T-helper 2 cell (primary cell): Measurements from ENCODE around the gene SEC23IP.
A peak's percentile ranks its signal among the peaks of the same experiment; 100 is the strongest.

Experiments used
- DNase-seq, 5 experiments: peaks; one replicate each; pipeline versions ENCODE4 v3.0.0 to v3.0.0-alpha.2; 2012 to 2022

Gene SEC23IP

DNA sequence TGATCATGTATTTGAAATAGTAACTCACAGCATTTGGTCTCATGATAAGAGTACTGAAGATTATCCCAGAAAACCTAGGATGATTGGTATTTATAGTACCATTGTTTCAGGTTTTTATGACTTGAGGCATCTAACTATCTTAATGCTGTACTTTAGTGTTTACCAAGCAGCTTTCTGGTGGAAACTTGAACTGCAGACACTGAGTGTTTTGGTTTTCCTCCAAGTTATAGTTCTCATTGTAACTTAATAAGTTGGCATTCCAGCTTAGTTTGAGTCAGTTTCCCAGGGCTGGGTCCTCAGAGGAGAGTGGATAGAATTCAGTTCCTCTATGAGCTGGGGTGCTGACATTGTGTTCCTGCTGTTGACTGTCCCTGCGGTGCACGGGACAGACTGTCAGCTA, 50.4 kb downstream of the SEC23IP start:
- no peak for DNase-seq

DNA sequence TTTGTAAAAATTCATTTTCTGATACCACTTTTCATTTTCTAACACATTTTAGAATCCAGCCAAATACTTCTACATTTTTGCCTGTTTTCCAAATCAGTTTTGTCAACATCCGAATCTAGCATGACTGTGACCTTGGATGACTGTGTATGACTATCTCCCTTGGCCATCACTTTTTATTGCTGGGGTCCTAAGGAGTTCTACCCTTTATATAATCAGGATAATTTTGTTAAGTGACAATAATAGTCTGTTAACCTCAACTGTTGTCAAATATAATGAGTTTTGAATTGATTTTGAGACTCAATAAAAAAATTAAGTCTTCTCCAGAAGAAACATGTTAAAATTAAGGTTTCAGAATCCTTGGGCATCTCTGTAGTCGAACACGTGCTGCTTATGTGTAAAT, 53.3 kb downstream of the SEC23IP start:
- DNase-seq, result no peak

DNA sequence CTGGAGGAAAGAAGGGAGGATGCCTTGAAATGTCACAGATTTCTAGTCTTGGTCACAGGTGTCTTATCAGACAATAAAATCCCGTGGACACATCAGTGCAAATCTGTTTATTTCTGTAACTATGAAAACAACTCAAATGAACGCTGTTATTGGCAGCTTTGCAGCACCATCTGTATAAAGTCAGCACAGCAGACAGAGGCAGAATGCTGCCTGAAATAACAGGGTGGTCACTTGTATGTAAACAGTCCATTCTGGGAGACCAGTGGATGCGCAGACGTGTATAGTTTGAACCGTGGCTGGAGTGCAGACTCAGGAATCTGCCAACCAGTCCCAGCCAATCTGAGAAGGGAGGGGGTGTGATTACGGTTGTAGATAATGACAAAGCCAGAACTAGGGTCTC, 54.8 kb downstream of the SEC23IP start:
- DNase-seq, result no peak

DNA sequence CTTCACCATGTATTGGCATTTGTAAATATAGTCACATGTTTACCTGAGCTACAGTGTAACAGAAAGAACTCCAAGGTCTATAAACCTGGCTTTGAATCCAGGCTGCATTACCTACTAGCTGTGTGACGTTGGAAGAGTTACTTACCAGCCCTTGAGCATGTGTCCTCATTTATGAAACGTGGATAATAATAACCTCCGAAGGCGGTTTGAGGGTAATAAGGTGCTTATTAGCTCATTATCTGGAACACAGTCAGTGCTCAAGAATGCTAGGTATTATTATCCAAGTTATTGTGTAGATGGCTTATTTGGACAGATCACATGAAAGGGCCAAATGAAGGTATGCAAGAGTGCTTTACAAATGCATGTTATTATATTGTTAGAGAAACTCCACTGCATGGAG, 64.9 kb downstream of the SEC23IP start:
- no peak for DNase-seq

DNA sequence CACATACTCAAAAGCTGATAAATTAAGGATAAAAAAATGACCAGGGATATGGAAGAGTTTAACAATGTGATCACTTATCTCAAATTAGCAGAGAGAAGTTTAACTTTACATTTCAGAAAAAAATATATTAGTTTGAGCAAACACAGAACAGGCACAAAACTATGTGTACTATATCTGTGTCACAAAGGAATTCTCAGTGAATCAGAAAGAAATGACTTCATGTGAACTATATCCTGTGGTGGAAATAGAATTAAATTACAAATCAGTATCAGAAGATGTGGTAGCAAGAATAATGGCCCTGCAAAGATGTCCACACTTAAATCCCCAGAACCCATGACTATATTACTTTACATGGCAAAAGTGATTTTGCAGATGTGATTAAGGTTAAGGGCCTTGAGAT, 70.3 kb downstream of the SEC23IP start:
- DNase-seq, result no peak

DNA sequence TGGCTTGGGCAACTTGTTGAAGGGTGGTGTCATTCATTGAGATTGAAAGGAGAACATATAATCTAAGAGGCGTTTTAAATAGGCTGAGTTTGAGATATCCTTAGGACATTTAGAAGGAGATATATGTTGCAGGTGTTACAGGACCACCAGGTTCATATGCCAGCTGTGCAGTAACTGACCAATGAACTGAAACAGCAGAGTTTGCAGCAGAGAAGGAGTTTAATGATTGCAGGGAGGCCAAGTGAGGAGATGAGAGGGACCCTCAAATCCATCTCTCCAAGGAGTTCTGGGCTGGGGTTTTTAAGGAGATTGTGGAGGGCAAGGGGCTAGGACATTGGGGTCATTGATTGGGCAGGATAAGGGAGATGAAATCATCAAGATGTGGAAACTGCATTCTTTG, 74.5 kb downstream of the SEC23IP start:
- DNase-seq, result no peak

DNA sequence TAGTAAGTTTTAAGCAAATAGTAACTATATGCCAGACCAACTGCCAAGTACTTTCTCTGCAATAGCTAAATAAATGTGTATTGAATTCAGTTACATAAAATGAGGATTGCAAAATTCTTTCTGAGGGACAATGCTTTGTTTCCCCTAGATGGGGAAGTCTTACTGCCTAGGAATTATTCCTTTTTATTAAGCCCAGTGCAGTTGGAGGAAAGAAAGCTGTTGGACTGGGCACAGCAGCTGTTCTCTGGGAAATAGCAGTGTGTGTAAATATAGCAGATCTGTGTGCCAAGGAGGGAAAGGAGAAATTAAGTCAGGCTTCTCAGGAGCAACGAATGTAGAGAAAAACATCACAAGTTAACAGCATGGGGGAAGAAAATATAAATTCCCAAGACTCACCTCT, 77.1 kb downstream of the SEC23IP start:
- no peak for DNase-seq

DNA sequence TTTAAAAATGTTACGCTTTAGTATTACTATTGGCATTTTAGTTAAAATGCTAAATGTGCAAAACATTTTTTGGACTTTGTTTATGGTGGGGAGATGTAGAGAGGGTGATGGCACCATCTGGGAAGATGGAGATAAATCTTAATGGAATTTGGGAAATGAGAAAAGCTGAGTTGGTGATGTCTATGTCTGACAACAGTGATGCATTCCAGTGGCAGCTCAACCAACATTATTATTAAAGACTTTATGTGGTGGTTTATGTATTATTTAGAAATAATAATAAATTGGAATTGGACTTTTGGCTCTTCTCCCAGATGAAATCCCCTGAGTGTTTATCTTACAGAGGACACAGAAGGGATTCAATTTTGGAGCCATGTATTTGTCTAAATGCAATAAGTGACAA, 77.6 kb downstream of the SEC23IP start:
- no peak for DNase-seq

DNA sequence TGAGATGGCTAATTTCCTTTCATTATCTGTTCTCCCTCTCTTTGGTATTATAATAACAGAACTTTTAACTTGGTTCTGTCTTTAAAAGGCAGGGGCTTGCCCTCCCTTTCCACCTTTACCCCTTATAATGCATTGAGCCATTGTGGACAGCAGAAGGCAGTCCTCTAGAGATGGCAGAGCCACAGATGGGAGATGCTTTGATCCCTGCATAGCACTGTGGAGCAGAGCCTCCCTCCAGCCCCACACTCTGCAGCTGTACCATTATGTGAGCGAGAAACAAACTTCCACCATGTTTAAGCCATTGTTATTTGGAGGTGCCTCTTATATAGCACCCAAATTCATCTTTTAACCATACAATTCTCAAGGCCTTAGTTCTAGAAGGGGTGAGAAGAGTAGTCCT, 78.4 kb downstream of the SEC23IP start:
- DNase-seq, result no peak

DNA sequence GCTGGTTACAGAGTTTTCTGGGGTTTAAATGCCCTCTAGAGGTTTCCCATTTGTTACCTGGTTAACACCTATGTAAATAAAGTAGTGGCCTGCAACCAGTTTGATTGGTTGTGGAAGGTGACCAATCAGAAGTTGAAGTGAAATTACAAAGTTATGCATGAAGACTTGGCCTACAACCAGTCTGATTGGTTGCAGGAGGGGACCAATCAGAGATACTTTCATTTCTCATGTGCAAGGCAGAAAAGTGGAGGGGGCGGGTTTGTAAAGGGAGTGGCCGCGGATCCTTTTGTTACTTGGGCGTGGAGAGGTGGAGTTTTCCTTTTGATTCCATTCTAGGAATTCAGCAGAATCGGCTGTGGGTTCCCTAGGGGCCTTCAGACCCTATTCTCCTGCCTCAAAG, 80.8 kb downstream of the SEC23IP start:
- peak in 1 of 5 experiments; percentile 22 for DNase-seq

DNA sequence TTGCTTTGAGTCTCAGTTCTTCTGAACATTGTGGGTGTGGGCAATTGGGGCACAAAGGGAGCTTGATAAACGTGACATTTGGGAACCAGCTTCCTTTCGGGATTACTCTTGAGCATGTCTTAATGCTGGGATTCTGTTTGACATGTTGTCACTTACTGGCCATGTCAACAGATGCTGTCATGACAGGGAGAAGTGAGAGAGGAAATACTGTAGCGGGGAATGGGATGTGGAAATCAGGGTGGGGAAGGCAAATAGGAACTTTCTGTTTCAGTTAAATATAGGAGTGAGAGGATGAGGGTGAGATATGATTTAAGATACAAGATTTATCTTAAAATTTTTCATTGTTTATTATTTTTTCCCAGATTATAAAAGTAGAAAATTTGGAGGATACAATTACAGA, 83.9 kb downstream of the SEC23IP start:
- DNase-seq, result no peak

DNA sequence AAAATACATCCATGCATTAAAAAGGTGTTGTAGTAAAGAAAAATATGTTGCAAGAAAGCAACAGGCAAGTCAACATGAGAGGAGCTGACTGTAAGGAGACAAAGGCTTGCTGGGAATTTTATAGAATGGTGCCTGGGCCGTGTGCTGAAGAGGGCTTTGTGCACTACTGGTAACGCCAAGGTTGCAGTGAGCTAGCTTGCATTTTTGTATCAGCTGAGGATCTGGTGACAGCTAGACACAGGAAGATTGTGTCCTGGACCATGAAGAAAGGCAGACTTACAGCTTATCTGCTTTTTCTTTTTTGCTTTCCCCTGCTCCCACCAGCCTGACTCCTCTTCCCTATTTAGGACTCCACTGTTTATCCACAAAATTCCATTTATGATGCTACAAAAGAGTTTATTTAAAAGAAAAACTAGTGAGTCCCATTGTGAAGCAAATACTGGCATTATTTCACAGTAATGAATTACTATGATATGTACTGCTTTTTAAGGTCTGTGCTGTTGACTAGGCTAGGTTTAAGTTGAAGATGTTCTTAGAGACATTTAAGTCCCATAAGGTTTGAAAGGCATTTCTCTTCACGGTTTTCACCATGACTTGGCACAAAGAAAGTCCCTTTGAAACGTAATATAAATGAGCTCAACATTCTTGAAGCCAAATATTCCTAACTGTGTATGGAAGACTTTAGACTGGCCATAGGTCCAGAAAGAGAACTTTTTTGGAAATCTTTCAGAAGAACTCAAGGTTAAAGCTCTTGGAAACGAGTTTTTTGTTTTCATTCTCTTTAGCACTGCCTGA, 88.6 kb downstream of the SEC23IP start:
- no peak for DNase-seq

DNA sequence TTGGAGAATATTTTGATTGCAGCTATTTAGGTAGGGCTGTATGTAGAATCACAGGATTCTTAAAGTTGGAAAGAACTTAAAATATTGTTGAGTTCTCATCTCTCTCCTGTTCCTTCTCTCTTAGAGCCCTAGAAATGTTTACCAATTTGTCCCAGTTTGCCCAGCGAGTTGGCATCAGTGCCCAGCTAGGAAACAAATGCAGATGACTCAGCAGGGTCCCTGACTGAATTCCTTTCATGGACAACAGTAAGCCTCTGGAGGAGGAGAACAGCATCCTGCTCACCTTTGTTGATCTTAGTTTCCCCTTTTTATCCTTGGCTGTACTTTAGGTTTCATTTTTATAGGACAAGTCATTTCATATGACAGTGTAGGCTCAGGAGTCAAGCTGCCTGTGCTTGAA, 89.3 kb downstream of the SEC23IP start:
- no peak for DNase-seq

DNA sequence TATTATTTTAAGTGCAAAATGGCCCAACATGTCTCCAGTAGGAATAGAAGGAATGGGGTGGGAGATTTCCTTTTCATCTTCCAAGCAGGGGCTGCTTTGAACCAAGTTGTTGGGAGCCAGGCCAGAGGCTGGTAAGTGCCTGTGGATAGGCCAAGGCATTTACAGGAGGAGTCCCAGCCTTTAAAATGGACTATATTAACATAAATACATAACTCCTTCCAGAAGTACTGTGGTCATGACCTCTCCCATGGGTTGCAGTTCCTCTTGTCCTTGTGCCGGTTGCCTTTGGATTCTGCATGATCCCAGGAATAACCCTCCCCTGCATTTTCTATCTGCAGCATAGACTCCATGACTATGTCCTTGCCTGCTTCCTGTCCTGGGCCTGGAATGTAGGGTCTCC, 95.8 kb downstream of the SEC23IP start:
- no peak for DNase-seq

DNA sequence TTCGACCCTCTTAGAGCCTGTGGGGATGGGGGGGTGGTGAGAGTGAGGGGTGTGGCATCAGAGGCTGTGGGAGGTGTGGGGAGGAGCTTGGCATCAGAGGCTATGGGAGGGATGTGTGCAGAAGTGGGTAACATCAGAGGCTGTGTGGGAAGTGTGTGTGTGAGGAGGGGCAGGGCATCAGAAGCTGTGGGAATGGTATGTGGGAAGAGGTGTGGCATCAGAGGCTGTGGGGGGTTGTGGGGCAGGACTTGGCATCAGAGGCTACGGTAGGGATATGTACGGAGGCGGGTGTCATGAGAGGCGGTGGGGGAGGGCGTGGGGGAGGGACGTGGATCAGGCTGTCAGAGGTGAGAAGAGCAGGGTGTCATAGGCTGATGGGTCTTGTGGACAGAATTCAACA, 97.4 kb downstream of the SEC23IP start:
- DNase-seq, result no peak

DNA sequence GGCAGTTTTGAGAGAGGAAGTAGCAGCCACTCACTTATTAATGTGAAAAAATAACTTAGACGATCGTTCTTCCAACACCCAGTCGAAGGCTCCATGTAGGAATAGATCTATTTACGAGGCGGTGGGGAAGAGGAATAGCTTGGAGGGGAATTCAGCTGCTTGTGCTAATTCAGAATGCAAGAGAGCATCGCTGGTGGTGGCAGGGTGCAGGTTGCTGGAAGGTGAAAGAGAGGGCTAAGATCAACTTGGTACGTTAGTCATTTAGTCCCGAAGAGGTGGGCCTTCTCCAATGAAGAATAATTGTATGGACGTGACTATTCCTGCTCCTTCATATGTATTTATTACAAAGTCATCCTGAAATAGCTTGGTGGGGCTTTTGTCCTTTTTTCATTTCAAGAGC, 98.5 kb downstream of the SEC23IP start:
- DNase-seq, result no peak

DNA sequence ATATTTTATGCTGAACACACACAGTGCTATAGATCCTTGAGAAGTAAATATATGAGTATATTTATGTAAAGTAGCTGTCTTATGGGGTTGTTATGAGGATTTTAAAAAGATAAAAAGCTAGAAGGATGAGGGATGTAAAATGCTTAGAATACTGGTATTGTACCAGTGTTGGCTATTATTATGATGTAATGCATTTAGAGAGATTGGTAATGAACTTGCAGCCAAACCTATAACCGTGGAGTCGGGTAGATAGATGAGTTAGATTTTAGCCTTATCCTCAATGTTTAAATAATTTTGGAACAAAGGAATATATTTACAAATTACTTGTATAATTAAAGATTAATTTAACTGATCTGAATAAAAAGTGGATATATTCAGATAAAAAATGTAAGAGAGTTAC, 99.3 kb downstream of the SEC23IP start:
- DNase-seq, result no peak
